H1 (cell line): ENCODE data around the gene WHAMM. TPM values are rescaled to one million over a fixed set of nuclear protein-coding genes. Genes with fewer than 3 reads are reported as not detected.

ENCODE experiments used
- CTCF ChIA-PET: fragments of 300-600 bp; sonication (Branson Sonifier 250); formaldehyde crosslinking; loops from one replicate; lab custom pipeline; 2021; ENCODE audit not compliant: partially characterized antibody; lab: Charles Lee
- POLR2A ChIA-PET: fragments of 300-600 bp; sonication (Branson Sonifier 250); formaldehyde crosslinking; loops from one replicate; lab custom pipeline; 2021; ENCODE audit warnings: inconsistent platforms; ENCODE audit not compliant: partially characterized antibody; lab: Charles Lee
- DNase-seq, 2 experiments: peaks; one replicate each; pipeline versions ENCODE4 v3.0.0 to v3.0.0-alpha.2; 2010 to 2022; ENCODE audit warnings: low spot score in 2 of 2, low read depth in 1 of 2, mixed read lengths in 1 of 2
- FAIRE-seq: peaks from 2 replicates; lab custom pipeline; 2011; peaks lifted over from hg19 to GRCh38; lab: Jason Lieb, UNC
- H2AFZ ChIP-seq: 2 replicates; pipeline ENCODE4 v1.8.1; 2012; ENCODE audit warnings: low read length, inconsistent platforms
- H2AK5ac ChIP-seq: 2 replicates; pipeline ENCODE4 v1.6.1; 2013; ENCODE audit warnings: low read depth, low read length
- H2BK120ac ChIP-seq: replicated peaks from 2 replicates; pipeline ENCODE3; 2013; ENCODE audit warnings: low read depth, low read length, inconsistent platforms
- H2BK12ac ChIP-seq: 2 replicates; pipeline ENCODE4 v1.6.1; 2013; ENCODE audit warnings: low read depth, low read length
- H2BK15ac ChIP-seq: 2 replicates; pipeline ENCODE4 v1.6.1; 2013; ENCODE audit warnings: low read length
- H2BK20ac ChIP-seq: 2 replicates; pipeline ENCODE4 v1.6.1; 2013; ENCODE audit warnings: low read length
- H2BK5ac ChIP-seq: 2 replicates; pipeline ENCODE4 v1.6.1; 2013; ENCODE audit warnings: low read depth, low read length
- H3K14ac ChIP-seq: 2 replicates; pipeline ENCODE4 v1.6.1; 2013; ENCODE audit warnings: inconsistent platforms; ENCODE audit not compliant: insufficient read length
- H3K18ac ChIP-seq: 2 replicates; pipeline ENCODE4 v1.6.1; 2013; ENCODE audit warnings: low read length; ENCODE audit errors: extremely low read depth
- H3K23ac ChIP-seq: 2 replicates; pipeline ENCODE4 v1.6.1; 2013; ENCODE audit warnings: inconsistent platforms; ENCODE audit not compliant: insufficient read length
- H3K23me2 ChIP-seq: 2 replicates; pipeline ENCODE4 v1.6.1; 2013; ENCODE audit warnings: low read depth, low read length
- H3K27ac ChIP-seq: 2 replicates; pipeline ENCODE4 v1.6.1; 2011; ENCODE audit warnings: low read depth, low read length, inconsistent platforms
- H3K27me3 ChIP-seq, 4 experiments: replicated peaks in 1 of 4; 1 replicate in 1 of 4; 2 replicates in 3 of 4; pipeline versions ENCODE4 v1.6.1 to v1.8.1; 2011 to 2013; ENCODE audit warnings: low read length in 3 of 4, mild to moderate bottlenecking in 3 of 4, inconsistent platforms in 2 of 4, mixed read lengths in 2 of 4, moderate library complexity in 1 of 4; ENCODE audit not compliant: control insufficient read depth in 3 of 4, insufficient read depth in 3 of 4; ENCODE audit errors: extremely low read depth in 1 of 4
- H3K36me3 ChIP-seq, 4 experiments: 2 replicates each; pipeline versions ENCODE4 v1.6.1 to v1.8.1; 2011 to 2013; ENCODE audit warnings: mild to moderate bottlenecking in 4 of 4, low read length in 3 of 4, moderate library complexity in 2 of 4, control low read depth in 1 of 4, inconsistent platforms in 1 of 4; ENCODE audit not compliant: insufficient read depth in 4 of 4, control insufficient read depth in 2 of 4
- H3K4ac ChIP-seq: replicated peaks from 2 replicates; pipeline ENCODE3; 2013; ENCODE audit warnings: low read length, low read depth, mixed read lengths, inconsistent platforms; ENCODE audit not compliant: insufficient read length
- H3K4me1 ChIP-seq, 4 experiments: replicated peaks in 1 of 4; 1 replicate in 1 of 4; 2 replicates in 3 of 4; pipeline versions ENCODE4 v1.6.1 to v1.8.1; 2011 to 2013; ENCODE audit warnings: low read length in 3 of 4, inconsistent platforms in 2 of 4, mixed read lengths in 1 of 4; ENCODE audit not compliant: insufficient read depth in 4 of 4, control insufficient read depth in 3 of 4
- H3K4me2 ChIP-seq, 2 experiments: 2 replicates each; pipeline versions ENCODE4 v1.6.1 to v1.8.1; 2011 to 2013; ENCODE audit warnings: low read depth in 2 of 2, low read length in 2 of 2, control low read depth in 1 of 2, inconsistent platforms in 1 of 2, mild to moderate bottlenecking in 1 of 2; ENCODE audit not compliant: insufficient read depth in 1 of 2
- H3K4me3 ChIP-seq, 4 experiments: fragments of 200-600, 300-600 bp in 1 of 4; sonication (generic), shearing (Covaris generic), sonication (Bioruptor Twin) in 1 of 4; 2 replicates each; pipeline versions ENCODE4 v1.5.1 to v1.8.1; 2011 to 2016; ENCODE audit warnings: low read length in 4 of 4, low read depth in 3 of 4, control low read depth in 2 of 4, inconsistent platforms in 2 of 4, mild to moderate bottlenecking in 2 of 4, mixed read lengths in 1 of 4, moderate library complexity in 1 of 4; ENCODE audit not compliant: insufficient read depth in 2 of 4; ENCODE audit errors: extremely low read depth in 1 of 4
- H3K56ac ChIP-seq: replicated peaks from 2 replicates; pipeline ENCODE3; 2013; ENCODE audit warnings: low read depth, mild to moderate bottlenecking, mixed read lengths, low read length, inconsistent platforms; ENCODE audit not compliant: insufficient read length
- H3K79me1 ChIP-seq: 2 replicates; pipeline ENCODE4 v1.6.1; 2013; ENCODE audit warnings: low read depth, low read length, control low read depth
- H3K79me2 ChIP-seq, 2 experiments: 2 replicates each; pipeline versions ENCODE4 v1.6.1 to v1.8.1; 2012 to 2013; ENCODE audit warnings: low read length in 2 of 2, mild to moderate bottlenecking in 2 of 2, inconsistent platforms in 1 of 2; ENCODE audit not compliant: insufficient read depth in 2 of 2, control insufficient read depth in 1 of 2
- H3K9ac ChIP-seq, 4 experiments: replicated peaks in 1 of 4; 1 replicate in 1 of 4; 2 replicates in 3 of 4; pipeline versions ENCODE4 v1.6.1 to v1.8.1; 2011 to 2013; ENCODE audit warnings: low read depth in 3 of 4, low read length in 3 of 4, control low read depth in 2 of 4, mild to moderate bottlenecking in 2 of 4, moderate library complexity in 2 of 4, inconsistent platforms in 1 of 4; ENCODE audit errors: extremely low read depth in 1 of 4
- H3K9me3 ChIP-seq, 2 experiments: 2 replicates each; pipeline versions ENCODE4 v1.6.1 to v1.8.1; 2012 to 2013; ENCODE audit warnings: mild to moderate bottlenecking in 2 of 2, moderate library complexity in 2 of 2, control low read depth in 1 of 2, inconsistent platforms in 1 of 2, low read depth in 1 of 2, low read length in 1 of 2, mixed read lengths in 1 of 2; ENCODE audit not compliant: insufficient read depth in 2 of 2
- H4K20me1 ChIP-seq, 2 experiments: replicated peaks in 1 of 2; 2 replicates each; pipeline versions ENCODE3 to v1.8.1; 2011 to 2013; ENCODE audit warnings: inconsistent platforms in 2 of 2, low read length in 2 of 2, mild to moderate bottlenecking in 1 of 2; ENCODE audit not compliant: insufficient read depth in 2 of 2, control insufficient read depth in 1 of 2
- H4K5ac ChIP-seq: 2 replicates; pipeline ENCODE4 v1.6.1; 2013; ENCODE audit warnings: low read length, low read depth, mixed read lengths, inconsistent platforms; ENCODE audit not compliant: insufficient read length
- H4K8ac ChIP-seq: 2 replicates; pipeline ENCODE4 v1.8.0; 2013; ENCODE audit warnings: mild to moderate bottlenecking, moderate library complexity, low read length, inconsistent platforms; ENCODE audit not compliant: insufficient read depth; ENCODE audit errors: extremely low read depth
- H4K91ac ChIP-seq: replicated peaks from 2 replicates; pipeline ENCODE3; 2013; ENCODE audit warnings: low read length, mixed read lengths, inconsistent platforms; ENCODE audit not compliant: insufficient read length
- CBX5 ChIP-seq: fragments of 300-800, 300-1000 bp; sonication (generic); IDR thresholded peaks from 2 replicates; pipeline ENCODE4 v1.7.1; 2016; ENCODE audit warnings: antibody characterized with exemption, low read length, low read depth
- HDAC2 ChIP-seq, 2 experiments: fragments of 300-600 bp in 1 of 2; sonication (generic) in 1 of 2; IDR thresholded peaks; 2 replicates each; pipeline ENCODE4 v1.6.1; 2011 to 2012; ENCODE audit warnings: low read depth in 2 of 2, low read length in 2 of 2, mild to moderate bottlenecking in 2 of 2, moderate library complexity in 2 of 2, borderline replicate concordance in 1 of 2, inconsistent platforms in 1 of 2
- MAFK ChIP-seq: IDR thresholded peaks from 2 replicates; pipeline ENCODE4 v1.6.1; 2012; ENCODE audit warnings: low read depth, mild to moderate bottlenecking, improper control_type of control experiment, low read length
- PHF8 ChIP-seq: fragments of 200-600 bp; sonication (generic); conservative IDR thresholded peaks from 2 replicates; pipeline ENCODE4 v1.7.1; 2012; ENCODE audit warnings: low read depth, mild to moderate bottlenecking, inconsistent platforms, low read length, moderate library complexity
- RXRA ChIP-seq: IDR thresholded peaks from 2 replicates; pipeline ENCODE4 v1.6.1; 2011; ENCODE audit warnings: low read depth, mild to moderate bottlenecking, low read length, moderate library complexity; ENCODE audit not compliant: insufficient read depth
- SIX5 ChIP-seq: IDR thresholded peaks from 2 replicates; pipeline ENCODE4 v1.6.1; 2011; ENCODE audit warnings: mild to moderate bottlenecking, low read depth, low read length
- WGBS, 2 experiments: shearing (Covaris generic) in 1 of 2; methylation state at CpG; one replicate each; pipeline versions ENCODE4 v1.1.6 to v1.1.7; 2013 to 2015; ENCODE audit warnings: low lambda C conversion rate in 2 of 2, mixed read lengths in 2 of 2, inconsistent platforms in 1 of 2, low coverage in 1 of 2, missing lambda C conversion rate in 1 of 2; ENCODE audit not compliant: insufficient replicate concordance in 2 of 2, insufficient coverage in 1 of 2, insufficient read length in 1 of 2; ENCODE audit errors: extremely low coverage in 1 of 2, missing lambda C conversion rate in 1 of 2; 5-methylcytosine and 5-hydroxymethylcytosine counted together
- polyA plus RNA-seq, 7 experiments: library from polyadenylated mRNA; depleted of rRNA in 3 of 7; stranded (reverse) in 5 of 7; unstranded in 2 of 7; fragments of >200 nt in 5 of 7; fragments of 200-250 nt in 2 of 7; gene quantifications; 1 replicate in 5 of 7; 2 replicates in 1 of 7; 4 replicates in 1 of 7; pipeline versions ENCODE4 v1.2.1 to v1.2.3, GENCODE V29; 2011 to 2013; ENCODE audit warnings: missing spikeins in 2 of 7, mixed read lengths in 2 of 7
- total RNA-seq: library from RNA; stranded (reverse); fragmentation: NEBNext Ultra II Directional; extraction: Animal tissue kit (Norgen Biotek cat#: 25700); gene quantifications from 2 replicates; pipeline ENCODE4 v1.2.1, GENCODE V29; 2021

WHAMM gene
- total and polyA plus RNA-seq, 2 of the 8 experiments (the other 6 are each of a cell fraction or from before 2014, with no cell fraction given) = 1.1 to 3.3 TPM

DNA sequence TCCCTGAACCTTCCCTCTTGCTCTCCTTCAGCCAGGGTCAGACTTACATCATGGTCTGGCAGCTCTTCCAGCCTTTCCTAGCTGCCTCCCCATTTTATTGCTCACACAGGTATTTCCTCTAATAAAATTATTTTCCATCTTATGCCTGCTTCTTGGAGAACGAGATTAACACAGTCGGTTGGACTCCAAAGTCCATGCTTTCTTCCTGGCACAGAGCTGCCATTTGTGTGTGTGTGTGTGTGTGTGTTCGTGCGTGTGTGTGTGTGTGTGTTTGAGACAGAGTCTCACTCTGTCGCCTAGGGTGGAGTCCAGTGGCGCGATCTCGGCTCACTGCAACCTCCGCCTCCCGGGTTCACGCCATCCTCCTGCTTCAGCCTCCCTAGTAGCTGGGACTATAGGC is 19.1 kb upstream of the WHAMM start:
- Histone ChIP-seq H3K4me2 (no peak overlapping the region), H2BK20ac (no peak overlapping the region), H2BK5ac (no peak overlapping the region), H2BK120ac (no peak overlapping the region), H3K23me2 (no peaks in the 10 kb centered on the region; the same call in 1 of the 2 replicates), H2BK12ac (no peak overlapping the region), H2BK15ac (no peak overlapping the region), H3K9ac (no peak overlapping the region), H3K4ac (no peak overlapping the region), H3K9me3 (no peaks in the 10 kb centered on the region), H3K27ac (no peak overlapping the region), H3K56ac (no peak overlapping the region), H3K14ac (no peak overlapping the region), H4K91ac (no peak overlapping the region), H2AFZ (no peak overlapping the region), H4K20me1 (no peaks in the 10 kb centered on the region), H4K8ac (no peak overlapping the region), H4K5ac (no peak overlapping the region), H3K27me3 (no peaks in the 10 kb centered on the region), H3K36me3 (no peaks in the 10 kb centered on the region), H3K4me1 (no peaks in the 10 kb centered on the region), H3K79me1 (no peaks in the 10 kb centered on the region), H3K4me3 (no peak overlapping the region), H3K79me2 (no peaks in the 10 kb centered on the region), H2AK5ac (no peak overlapping the region), H3K23ac (no peak overlapping the region), H3K18ac (no peak overlapping the region)
- DNase-seq = no peak
- POLR2A ChIA-PET = no interaction called here
- CTCF ChIA-PET = no interaction called here
- 90% methylated on average over 11 of the region's 11 CpGs; no CpG with 5 or more reads in 1 of the 2 experiments for WGBS, 2 experiments
- no peak for FAIRE-seq
- no peak for TF ChIP-seq HDAC2 (IDR thresholded peaks at IDR 0.05; ENCODE audit: borderline replicate concordance in 1 of 2, low read depth in 2 of 2, low read length in 2 of 2)
- no peak for TF ChIP-seq RXRA
- no peak for TF ChIP-seq MAFK
- TF ChIP-seq PHF8 = no peak
- TF ChIP-seq SIX5 = no peak
- TF ChIP-seq CBX5 = no peak
